ENCODE results near the gene TUBA3D. TPM values are rescaled to one million over a fixed set of nuclear protein-coding genes. Genes with fewer than 3 reads are reported as not detected.
"Not testable (repeated sequence)": the region's sequence is repeated elsewhere in the genome, so short reads cannot be mapped to it uniquely, and the experiment has no call there.

The TUBA3D gene
- total and polyA plus RNA-seq, 7 experiments from 2014 or later = not detected

DNA sequence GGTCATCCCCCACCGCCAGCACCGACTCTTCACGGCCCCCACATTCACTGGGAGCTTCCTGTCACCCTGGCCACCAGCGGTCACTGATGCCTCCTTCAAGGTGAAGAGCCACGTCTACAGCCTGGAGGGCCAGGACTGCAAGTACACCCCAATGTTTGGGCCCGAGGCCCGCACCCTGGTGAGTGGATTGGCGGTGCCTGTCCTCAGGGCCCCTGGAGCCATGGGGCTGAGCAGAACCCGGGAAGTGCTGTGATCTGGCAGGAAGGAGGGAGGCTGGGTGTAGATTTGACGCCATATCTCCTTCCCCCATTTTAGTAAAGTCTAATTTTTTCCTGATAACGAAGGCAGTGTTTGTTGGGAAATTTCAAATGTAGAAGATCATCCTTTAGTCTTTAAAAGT, 42.6 kb downstream of the TUBA3D start:
- H3K4me3 ChIP-seq (ENCODE audit: low read length); intact Hi-C loops (cut with micrococcal nuclease); H3K27ac Mint-ChIP-seq; H3K4me3 Mint-ChIP-seq; H3K9me3 ChIP-seq (ENCODE audit: control insufficient read depth in 2 of 3, low read length in 3 of 3); H3K4me1 ChIP-seq (ENCODE audit: control insufficient read depth in 2 of 2, insufficient read depth in 2 of 2, low read length in 2 of 2); H3K27ac ChIP-seq (ENCODE audit: low read depth, low read length); H3K27me3 Mint-ChIP-seq; H3K27me3 ChIP-seq (ENCODE audit: control insufficient read depth in 2 of 2, insufficient read depth in 2 of 2, low read length in 2 of 2); ATAC-seq; POLR2A ChIA-PET; CTCF ChIA-PET; H3K9me3 Mint-ChIP-seq; H3K4me1 Mint-ChIP-seq; DNase-seq: not testable (repeated sequence)
- peaks cover 0 to 19% (median 0%) of the 10 kb centered on the region in 5 donors for H3K36me3 Mint-ChIP-seq
- peaks cover 0 to 51% (median 0%) of the 10 kb centered on the region in 3 experiments for H3K36me3 ChIP-seq (ENCODE audit: control insufficient read depth in 2 of 3, insufficient read depth in 3 of 3, low read length in 3 of 3)

- POLR2A ChIA-PET = no interaction called here
- CTCF ChIA-PET = no interaction called here
- Histone ChIP-seq H3K9me3 (ENCODE audit: control insufficient read depth in 2 of 3, low read length in 3 of 3) (no peaks in the 10 kb centered on the region), H3K4me1 (ENCODE audit: control insufficient read depth in 2 of 2, insufficient read depth in 2 of 2, low read length in 2 of 2) (no peaks in the 10 kb centered on the region), H3K27me3 (ENCODE audit: control insufficient read depth in 2 of 2, insufficient read depth in 2 of 2, low read length in 2 of 2) (no peaks in the 10 kb centered on the region), H3K4me3 (ENCODE audit: low read length) (no peak overlapping the region), H3K27ac (ENCODE audit: low read depth, low read length) (no peak overlapping the region), H3K36me3 (ENCODE audit: control insufficient read depth in 2 of 3, insufficient read depth in 3 of 3, low read length in 3 of 3) (peaks cover 0 to 42% (median 0%) of the 10 kb centered on the region in 3 experiments)
- Mint-ChIP-seq H3K36me3 (peaks cover 0 to 13% (median 0%) of the 10 kb centered on the region in 5 donors), H3K4me1 (peaks cover 0 to 2% (median 0%) of the 10 kb centered on the region in 7 donors), H3K27me3 (no peaks in the 10 kb centered on the region), H3K27ac (no peak overlapping the region), H3K4me3 (no peak overlapping the region), H3K9me3 (no peaks in the 10 kb centered on the region)
- DNase-seq = no peak
- ATAC-seq = no peak
- intact Hi-C loops (cut with micrococcal nuclease) = no loop called here
Observed at GRCh38 chr2:131519466-131519865, 43.5 kb downstream of the TUBA3D start.

DNA sequence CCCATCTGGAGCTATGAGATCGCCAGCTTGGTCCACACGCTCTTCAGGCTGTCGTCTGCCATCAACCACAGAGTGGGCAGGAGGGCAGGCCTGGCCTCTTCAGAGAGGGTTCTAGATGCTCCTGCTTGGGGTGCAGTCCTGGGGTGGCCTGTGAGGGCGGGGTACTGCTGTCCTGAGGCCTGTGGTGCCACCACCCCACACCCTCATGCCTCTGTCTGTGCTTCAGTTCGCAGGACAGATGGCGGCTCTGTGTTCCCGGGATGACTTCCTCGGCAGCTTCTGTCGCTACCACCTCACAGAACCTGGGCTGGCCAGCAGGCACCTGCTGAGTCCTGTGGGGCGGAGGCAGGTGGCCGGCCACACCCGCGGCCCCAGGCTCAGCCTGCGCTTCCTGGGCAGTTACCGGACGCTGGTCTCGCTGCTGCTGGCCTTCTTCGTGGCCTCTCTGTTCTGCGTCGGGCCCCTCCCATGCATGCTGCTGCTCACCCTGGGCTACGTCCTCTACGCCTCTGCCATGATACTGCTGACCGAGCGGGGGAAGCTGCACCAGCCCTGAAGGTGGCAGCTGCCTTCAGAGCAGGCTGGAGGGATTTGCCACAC, 44.1 kb downstream of the TUBA3D start:
- H3K4me3 Mint-ChIP-seq; H3K27me3 Mint-ChIP-seq; POLR2A ChIA-PET; ATAC-seq; H3K27me3 ChIP-seq (ENCODE audit: control insufficient read depth in 2 of 2, insufficient read depth in 2 of 2, low read length in 2 of 2); H3K27ac Mint-ChIP-seq; H3K4me3 ChIP-seq (ENCODE audit: low read length); H3K4me1 Mint-ChIP-seq; DNase-seq; H3K27ac ChIP-seq (ENCODE audit: low read depth, low read length); H3K4me1 ChIP-seq (ENCODE audit: control insufficient read depth in 2 of 2, insufficient read depth in 2 of 2, low read length in 2 of 2); H3K9me3 ChIP-seq (ENCODE audit: control insufficient read depth in 2 of 3, low read length in 3 of 3); CTCF ChIA-PET; H3K9me3 Mint-ChIP-seq: not testable (repeated sequence)
- intact Hi-C loops (cut with micrococcal nuclease) = loop anchor here (10.0 kb wide), 2 partner anchors 105 to 155 kb away; no protein-coding TSS in a partner anchor
- H3K36me3 ChIP-seq (ENCODE audit: control insufficient read depth in 2 of 3, insufficient read depth in 3 of 3, low read length in 3 of 3) = peaks cover 0 to 38% (median 0%) of the 10 kb centered on the region in 3 experiments
- peaks cover 0 to 11% (median 0%) of the 10 kb centered on the region in 5 donors for H3K36me3 Mint-ChIP-seq

DNA sequence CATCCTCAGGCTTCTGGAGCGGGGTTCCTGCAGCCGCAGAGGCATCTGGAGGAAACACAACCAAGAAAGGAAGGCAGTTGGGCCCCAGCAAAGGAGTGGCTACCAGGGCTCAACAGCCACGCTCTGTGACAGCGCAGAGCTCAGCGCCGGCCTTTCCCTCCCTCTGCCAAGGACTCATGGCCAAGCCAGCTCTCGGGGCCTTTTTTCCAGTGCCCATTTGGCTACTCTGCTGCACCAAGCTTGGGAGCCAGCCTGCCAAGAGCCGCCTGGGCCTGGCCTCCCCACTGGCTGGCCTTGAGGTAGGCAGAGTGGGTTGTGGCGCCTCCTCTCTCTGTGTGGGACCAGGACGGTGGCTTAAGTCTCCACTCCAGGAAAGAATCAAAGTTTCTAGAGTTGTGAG, 44.6 kb downstream of the TUBA3D start:
- Mint-ChIP-seq H3K9me3 (no peaks in the 10 kb centered on the region), H3K4me1 (no peaks in the 10 kb centered on the region), H3K36me3 (peaks cover 0 to 11% (median 0%) of the 10 kb centered on the region in 5 donors), H3K4me3 (no peak overlapping the region), H3K27me3 (no peaks in the 10 kb centered on the region), H3K27ac (no peak overlapping the region)
- Histone ChIP-seq H3K36me3 (ENCODE audit: control insufficient read depth in 2 of 3, insufficient read depth in 3 of 3, low read length in 3 of 3) (peaks cover 0 to 38% (median 0%) of the 10 kb centered on the region in 3 experiments), H3K27ac (ENCODE audit: low read depth, low read length) (no peak overlapping the region), H3K4me1 (ENCODE audit: control insufficient read depth in 2 of 2, insufficient read depth in 2 of 2, low read length in 2 of 2) (no peaks in the 10 kb centered on the region), H3K4me3 (ENCODE audit: low read length) (no peak overlapping the region), H3K9me3 (ENCODE audit: control insufficient read depth in 2 of 3, low read length in 3 of 3) (no peaks in the 10 kb centered on the region), H3K27me3 (ENCODE audit: control insufficient read depth in 2 of 2, insufficient read depth in 2 of 2, low read length in 2 of 2) (no peaks in the 10 kb centered on the region)
- ATAC-seq (no peak), DNase-seq (no peak)
- CTCF ChIA-PET = no interaction called here
- POLR2A ChIA-PET = no interaction called here
- intact Hi-C loops (cut with micrococcal nuclease) = loop anchor here (10.0 kb wide), 2 partner anchors 106 to 154 kb away; no protein-coding TSS in a partner anchor

- H3K9me3 ChIP-seq (ENCODE audit: control insufficient read depth in 2 of 3, low read length in 3 of 3); H3K27ac ChIP-seq (ENCODE audit: low read depth, low read length); CTCF ChIA-PET; POLR2A ChIA-PET; H3K27ac Mint-ChIP-seq; DNase-seq; H3K4me1 Mint-ChIP-seq; H3K27me3 ChIP-seq (ENCODE audit: control insufficient read depth in 2 of 2, insufficient read depth in 2 of 2, low read length in 2 of 2); H3K9me3 Mint-ChIP-seq; ATAC-seq; H3K4me3 Mint-ChIP-seq; H3K4me1 ChIP-seq (ENCODE audit: control insufficient read depth in 2 of 2, insufficient read depth in 2 of 2, low read length in 2 of 2); H3K4me3 ChIP-seq (ENCODE audit: low read length); H3K27me3 Mint-ChIP-seq: not testable (repeated sequence)
- intact Hi-C loops (cut with micrococcal nuclease) = loop anchor here (10.0 kb wide), 2 partner anchors 107 to 153 kb away; no protein-coding TSS in a partner anchor
- H3K36me3 ChIP-seq (ENCODE audit: control insufficient read depth in 2 of 3, insufficient read depth in 3 of 3, low read length in 3 of 3) = peaks cover 0 to 37% (median 0%) of the 10 kb centered on the region in 3 experiments
- peaks cover 0 to 11% (median 0%) of the 10 kb centered on the region in 5 donors for H3K36me3 Mint-ChIP-seq
Observed at GRCh38 chr2:131521524-131521923, 45.6 kb downstream of the TUBA3D start.

- POLR2A ChIA-PET = no interaction called here
- H3K36me3 ChIP-seq (ENCODE audit: control insufficient read depth in 2 of 3, insufficient read depth in 3 of 3, low read length in 3 of 3) = peaks cover 0 to 30% (median 0%) of the 10 kb centered on the region in 3 experiments
- ATAC-seq = no peak
Observed at GRCh38 chr2:131521961-131522781, 46.3 kb downstream of the TUBA3D start.

More at GRCh38 chr2:131521961-131522781, 46.3 kb downstream of the TUBA3D start:
- Histone ChIP-seq H3K27ac (ENCODE audit: low read depth, low read length) (no peak overlapping the region), H3K4me3 (ENCODE audit: low read length) (no peak overlapping the region), H3K4me1 (ENCODE audit: control insufficient read depth in 2 of 2, insufficient read depth in 2 of 2, low read length in 2 of 2) (no peaks in the 10 kb centered on the region), H3K9me3 (ENCODE audit: control insufficient read depth in 2 of 3, low read length in 3 of 3) (no peaks in the 10 kb centered on the region), H3K27me3 (ENCODE audit: control insufficient read depth in 2 of 2, insufficient read depth in 2 of 2, low read length in 2 of 2) (no peaks in the 10 kb centered on the region)
- Mint-ChIP-seq H3K4me1 (peaks cover 0 to 6% (median 0%) of the 10 kb centered on the region in 7 donors), H3K9me3 (no peaks in the 10 kb centered on the region), H3K4me3 (no peak overlapping the region), H3K27me3 (no peaks in the 10 kb centered on the region), H3K27ac (peak overlapping the region in 1 of 9 donors; percentile 54), H3K36me3 (peaks cover 0 to 11% (median 0%) of the 10 kb centered on the region in 5 donors)
- CTCF ChIA-PET = no interaction called here
- intact Hi-C loops (cut with micrococcal nuclease) = loop anchor here (10.0 kb wide), 2 partner anchors 107 to 153 kb away; no protein-coding TSS in a partner anchor
- no peak for DNase-seq

Data from naive thymus-derived CD4-positive, alpha-beta T cell (primary cell).